Measurements from ENCODE around the gene OR2G2.

DNA sequence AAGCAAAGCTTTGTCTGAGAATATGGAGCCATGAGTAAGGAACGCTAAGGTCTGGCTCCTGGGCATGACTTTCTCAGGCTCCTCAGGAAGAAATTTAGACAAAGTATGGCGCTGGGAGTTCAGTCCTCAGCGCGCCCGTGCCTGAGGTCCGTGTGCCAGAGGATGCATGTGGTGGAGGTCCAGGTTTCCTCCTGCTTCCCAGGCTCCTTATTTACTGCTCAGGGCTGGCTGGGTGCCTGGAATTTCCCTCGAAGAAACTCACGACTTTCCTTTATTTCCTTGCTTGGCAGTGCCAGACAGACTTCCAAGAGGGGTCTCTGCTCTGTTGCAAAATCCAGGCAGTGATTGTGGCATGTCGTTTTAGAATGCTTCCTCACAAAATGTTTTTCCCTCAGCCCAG lies 26.0 kb upstream of the OR2G2 start:
- TF ChIP-seq EZH2 (IDR thresholded peaks at IDR 0.05; ENCODE audit: low read length, missing control alignments) = no peak
- TF ChIP-seq, protein P1, sequence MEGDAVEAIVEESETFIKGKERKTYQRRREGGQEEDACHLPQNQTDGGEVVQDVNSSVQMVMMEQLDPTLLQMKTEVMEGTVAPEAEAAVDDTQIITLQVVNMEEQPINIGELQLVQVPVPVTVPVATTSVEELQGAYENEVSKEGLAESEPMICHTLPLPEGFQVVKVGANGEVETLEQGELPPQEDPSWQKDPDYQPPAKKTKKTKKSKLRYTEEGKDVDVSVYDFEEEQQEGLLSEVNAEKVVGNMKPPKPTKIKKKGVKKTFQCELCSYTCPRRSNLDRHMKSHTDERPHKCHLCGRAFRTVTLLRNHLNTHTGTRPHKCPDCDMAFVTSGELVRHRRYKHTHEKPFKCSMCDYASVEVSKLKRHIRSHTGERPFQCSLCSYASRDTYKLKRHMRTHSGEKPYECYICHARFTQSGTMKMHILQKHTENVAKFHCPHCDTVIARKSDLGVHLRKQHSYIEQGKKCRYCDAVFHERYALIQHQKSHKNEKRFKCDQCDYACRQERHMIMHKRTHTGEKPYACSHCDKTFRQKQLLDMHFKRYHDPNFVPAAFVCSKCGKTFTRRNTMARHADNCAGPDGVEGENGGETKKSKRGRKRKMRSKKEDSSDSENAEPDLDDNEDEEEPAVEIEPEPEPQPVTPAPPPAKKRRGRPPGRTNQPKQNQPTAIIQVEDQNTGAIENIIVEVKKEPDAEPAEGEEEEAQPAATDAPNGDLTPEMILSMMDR (conservative IDR thresholded peaks at IDR 0.05 in 1 of 2, IDR thresholded peaks at IDR 0.05 in 1 of 2; ENCODE audit: low read depth in 1 of 2, low read length in 2 of 2) = no peak
